NCI-H2196 treated with DMSO at 0.1 percent for 48 hours (cell line): ENCODE data around the gene ARFGEF2.
"Not testable (repeated sequence)": the region's sequence is repeated elsewhere in the genome, so short reads cannot be mapped to it uniquely, and the experiment has no call there.

Experiments
- DNase-seq: peaks from one replicate; lab custom pipeline; 2025; ENCODE audit not compliant: unreplicated experiment; lab: John Stamatoyannopoulos, UW

The ARFGEF2 gene

GRCh38 chr20:49054056-49054643 lies 132.6 kb downstream of the ARFGEF2 start:
- no peak for DNase-seq

- no peak for DNase-seq
Observed at GRCh38 chr20:49063279-49063678, 141.8 kb downstream of the ARFGEF2 start.

- DNase-seq: no peak
Observed at GRCh38 chr20:49074521-49074920, 153.0 kb downstream of the ARFGEF2 start.

GRCh38 chr20:49078310-49078709 lies 156.8 kb downstream of the ARFGEF2 start:
- DNase-seq: no peak

- DNase-seq: not testable (repeated sequence)
Observed at GRCh38 chr20:49082295-49082694, 160.8 kb downstream of the ARFGEF2 start.
